HG03103 (cell line): ENCODE results near the gene PLEKHB2.
"Not testable (repeated sequence)": the region's sequence is repeated elsewhere in the genome, so short reads cannot be mapped to it uniquely, and the experiment has no call there.

ENCODE experiments used
- ATAC-seq: cut with Tn5 transposase; IDR thresholded peaks from one replicate; pipeline ENCODE4 v1.9.1; 2021; ENCODE audit warnings: low read depth; ENCODE audit not compliant: unreplicated experiment

PLEKHB2 gene

GRCh38 chr2:131105156-131105949 lies at the start of gene PLEKHB2:
Gene PLEKHB2 (plus strand): TSS chr2:131105336. CDS start chr2:131120942, 15,606 bp downstream.
- ATAC-seq: peak; percentile 61

GRCh38 chr2:131056204-131056931 lies 48.8 kb upstream of the PLEKHB2 start:
- ATAC-seq: no peak

GRCh38 chr2:131056932-131057287 lies 48.2 kb upstream of the PLEKHB2 start:
- ATAC-seq: no peak

DNA sequence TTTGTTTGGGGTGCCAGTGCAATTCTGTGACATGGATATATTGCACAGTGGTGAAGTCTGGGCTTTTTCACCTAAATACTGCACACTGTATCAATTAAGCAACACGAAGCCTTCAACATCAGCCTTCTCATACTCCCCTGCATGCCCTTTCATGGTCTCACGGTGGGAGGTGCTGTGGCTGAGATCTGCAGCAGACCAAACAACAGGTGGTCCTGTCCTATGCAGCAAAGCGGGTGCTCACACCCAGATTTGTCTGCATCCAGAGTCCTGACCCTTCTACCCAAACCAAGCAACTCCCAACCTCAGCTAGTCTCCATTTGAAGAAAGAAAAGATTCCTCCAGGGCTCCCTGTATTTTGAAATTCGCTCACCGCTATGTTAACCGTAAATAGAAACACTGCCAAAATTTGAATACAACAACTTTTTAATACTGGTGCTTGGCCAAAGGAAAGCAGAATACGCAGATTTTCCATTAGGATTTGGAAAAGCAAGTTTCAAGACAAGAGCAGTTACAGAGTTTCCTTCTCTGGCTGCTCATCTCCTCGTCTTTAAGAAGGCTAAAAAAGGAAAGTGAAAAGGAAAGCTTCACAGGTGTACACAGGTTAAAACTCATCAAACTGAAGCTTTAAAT lies 46.8 kb upstream of the PLEKHB2 start:
- ATAC-seq: no peak

DNA sequence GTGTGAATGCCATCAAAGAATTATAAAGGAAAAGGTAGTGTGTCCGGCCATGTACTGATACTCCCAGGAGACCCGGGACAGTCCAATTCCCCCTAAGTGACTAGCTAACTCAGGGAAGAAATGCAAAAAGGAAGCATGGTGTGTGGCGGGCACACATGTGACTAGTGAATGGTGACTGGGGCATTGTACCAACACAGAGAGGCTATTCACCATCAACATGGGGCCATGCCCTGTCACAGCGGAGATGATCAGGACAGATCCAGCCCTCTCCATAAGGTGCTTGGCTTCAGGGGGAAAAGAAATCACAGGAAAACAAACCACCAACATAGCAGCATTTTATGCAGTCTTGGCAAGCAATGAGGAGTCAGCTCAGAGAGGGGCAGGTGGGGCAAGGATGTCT lies 46.2 kb upstream of the PLEKHB2 start:
- ATAC-seq: no peak

GRCh38 chr2:131063501-131064283 lies 41.4 kb upstream of the PLEKHB2 start:
- no peak for ATAC-seq

- no peak for ATAC-seq
Measured at GRCh38 chr2:131064589-131065512, 40.3 kb upstream of the PLEKHB2 start.

GRCh38 chr2:131067465-131068125 lies 37.5 kb upstream of the PLEKHB2 start:
- no peak for ATAC-seq

GRCh38 chr2:131068172-131068571 lies 37.0 kb upstream of the PLEKHB2 start:
- not testable (repeated sequence) for ATAC-seq

DNA sequence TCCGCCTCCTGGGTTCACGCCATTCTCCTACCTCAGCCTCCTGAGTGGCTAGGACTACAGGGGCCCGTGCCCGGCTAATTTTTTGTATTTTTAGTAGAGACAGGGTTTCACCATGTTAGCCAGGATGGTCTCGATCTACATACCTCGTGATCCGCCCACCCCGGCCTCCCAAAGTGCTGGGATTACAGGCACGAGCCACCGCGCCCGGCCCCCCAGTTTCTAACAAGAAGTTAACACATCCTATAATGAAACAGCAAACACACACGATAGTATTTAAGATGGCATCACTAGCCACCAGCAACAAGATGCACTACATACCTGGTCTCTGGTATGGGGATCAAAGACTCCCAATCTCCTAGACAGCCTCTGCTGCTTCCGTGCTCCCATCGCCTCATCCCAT lies 29.6 kb upstream of the PLEKHB2 start:
- ATAC-seq: not testable (repeated sequence)

DNA sequence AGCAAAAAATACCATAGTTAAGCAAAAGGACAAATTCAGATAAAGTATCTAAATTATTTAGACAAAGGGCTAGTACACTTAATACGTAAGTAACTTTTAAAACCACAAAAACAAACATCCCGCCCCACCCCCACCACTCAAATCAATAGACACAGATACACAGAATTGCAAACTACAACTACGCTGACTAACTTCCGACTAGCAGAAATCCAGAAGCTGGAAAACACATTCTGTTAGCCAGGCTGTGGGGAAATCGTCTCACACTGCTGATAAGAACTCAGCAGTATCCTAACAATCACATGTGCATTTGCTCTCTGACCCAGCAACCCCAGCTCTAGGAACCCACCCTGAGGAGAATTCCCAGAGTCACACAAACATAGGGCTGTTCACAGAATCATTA lies 28.4 kb upstream of the PLEKHB2 start:
- no peak for ATAC-seq

GRCh38 chr2:131077182-131077846 lies 27.8 kb upstream of the PLEKHB2 start:
- ATAC-seq: no peak

DNA sequence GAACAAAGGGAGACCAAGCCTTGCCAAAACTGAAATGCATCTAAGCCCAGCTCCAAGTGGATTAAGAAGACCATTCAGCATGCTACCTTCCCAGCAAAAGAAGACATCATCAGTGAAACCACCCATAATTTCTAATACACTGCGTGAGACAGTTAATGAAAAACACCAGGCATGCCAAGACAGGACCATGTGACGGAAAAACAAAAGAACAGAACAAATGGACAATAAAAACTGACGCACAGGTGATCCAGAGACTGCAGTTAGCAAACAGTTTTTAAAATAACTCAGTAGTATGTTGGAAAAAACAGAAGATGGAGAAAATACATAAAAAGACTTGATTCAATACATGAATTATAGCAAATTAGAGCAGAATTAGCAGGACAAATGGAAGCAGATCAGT lies 27.2 kb upstream of the PLEKHB2 start:
- ATAC-seq: no peak

DNA sequence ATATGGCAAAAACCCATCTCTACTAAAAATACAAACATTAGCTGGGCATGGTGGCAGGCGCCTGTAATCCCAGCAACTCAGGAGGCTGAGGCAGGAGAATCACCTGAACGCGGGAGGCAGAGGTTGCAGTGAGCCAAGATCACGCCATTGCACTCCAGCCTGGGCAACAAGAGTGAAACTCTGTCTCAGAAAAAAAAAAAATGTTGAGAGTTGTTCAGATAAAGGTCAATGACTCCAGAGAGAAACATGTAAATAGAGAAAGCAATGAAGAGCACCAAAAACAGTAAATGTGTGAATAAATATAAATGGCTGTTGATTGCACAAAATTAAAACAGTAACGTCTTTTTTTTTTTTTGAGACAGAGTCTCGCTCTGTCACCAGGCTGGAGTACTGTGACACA lies 25.2 kb upstream of the PLEKHB2 start:
- ATAC-seq: not testable (repeated sequence)

GRCh38 chr2:131081190-131081589 lies 23.9 kb upstream of the PLEKHB2 start:
- no peak for ATAC-seq

DNA sequence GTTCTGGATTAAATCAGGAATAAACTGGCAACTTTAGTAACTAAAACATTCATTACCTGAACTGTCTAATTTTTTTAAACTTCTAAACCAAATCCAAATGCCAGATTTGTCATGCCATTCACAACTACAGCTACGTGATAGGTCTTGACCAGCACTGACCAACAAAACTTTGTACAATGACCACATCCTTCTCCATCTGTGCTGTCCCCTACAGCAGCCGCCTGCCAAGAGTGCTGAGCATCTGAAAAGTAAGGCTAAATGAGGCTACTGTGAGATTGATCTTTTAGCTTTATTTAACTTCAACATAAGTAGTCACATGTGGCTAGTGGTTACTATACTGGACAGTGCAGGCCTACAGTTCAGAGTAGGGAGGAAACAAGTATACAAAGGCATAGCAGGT lies 19.5 kb upstream of the PLEKHB2 start:
- no peak for ATAC-seq

- ATAC-seq: no peak
Measured at GRCh38 chr2:131092458-131093005, 12.6 kb upstream of the PLEKHB2 start.

- ATAC-seq: peak; percentile 78
Measured at GRCh38 chr2:131093006-131093695, 12.0 kb upstream of the PLEKHB2 start, which contains the start of gene FAM168B. Gene FAM168B (minus strand): TSS chr2:131093460. CDS start chr2:131082646, 10,814 bp downstream.
